Cerebellar cortex (tissue), 1 donor: ENCODE data around the gene ORC6.

ENCODE experiments used
- DNase-seq: peaks from one replicate; pipeline ENCODE4 v3.0.0-alpha.2; 2015; ENCODE audit warnings: low spot score

The ORC6 gene

GRCh38 chr16:46701615-46702014 is 12.2 kb downstream of the ORC6 start:
- DNase-seq = no peak

GRCh38 chr16:46702030-46702429 is 12.6 kb downstream of the ORC6 start:
- no peak for DNase-seq

- no peak for DNase-seq
Observed at GRCh38 chr16:46706642-46707041, 17.2 kb downstream of the ORC6 start.

GRCh38 chr16:46709469-46710005 is 20.1 kb downstream of the ORC6 start:
- DNase-seq = no peak

GRCh38 chr16:46711106-46712058 is 21.9 kb downstream of the ORC6 start:
- DNase-seq = no peak

- no peak for DNase-seq
Observed at GRCh38 chr16:46712911-46713310, 23.5 kb downstream of the ORC6 start.

- DNase-seq = no peak
Observed at GRCh38 chr16:46713634-46714033, 24.2 kb downstream of the ORC6 start.

GRCh38 chr16:46714797-46715591 is 25.5 kb downstream of the ORC6 start:
- DNase-seq = no peak

GRCh38 chr16:46715769-46716305 is 26.4 kb downstream of the ORC6 start:
- DNase-seq = peak; percentile 71

- peak; percentile 85 for DNase-seq
Observed at GRCh38 chr16:46717692-46718091, 28.2 kb downstream of the ORC6 start.

- DNase-seq = no peak
Observed at GRCh38 chr16:46718214-46718613, 28.8 kb downstream of the ORC6 start.

GRCh38 chr16:46719528-46719927 is 30.1 kb downstream of the ORC6 start:
- no peak for DNase-seq

- no peak for DNase-seq
Observed at GRCh38 chr16:46720619-46721018, 31.2 kb downstream of the ORC6 start.

- no peak for DNase-seq
Observed at GRCh38 chr16:46721885-46722284, 32.4 kb downstream of the ORC6 start.

- DNase-seq = no peak
Observed at GRCh38 chr16:46727184-46727583, 37.7 kb downstream of the ORC6 start.

- DNase-seq = no peak
Observed at GRCh38 chr16:46727630-46728029, 38.2 kb downstream of the ORC6 start.

GRCh38 chr16:46728806-46729205 is 39.3 kb downstream of the ORC6 start:
- DNase-seq = no peak

GRCh38 chr16:46729326-46729995 is 40.0 kb downstream of the ORC6 start:
- no peak for DNase-seq

- DNase-seq = no peak
Observed at GRCh38 chr16:46730126-46730525, 40.7 kb downstream of the ORC6 start.

GRCh38 chr16:46730801-46731690 is 41.6 kb downstream of the ORC6 start:
- DNase-seq = no peak
